Calu3 (cell line): ENCODE results near the gene LCE7A. TPM values are rescaled to one million over a fixed set of nuclear protein-coding genes. Genes with fewer than 3 reads are reported as not detected.
A peak's percentile ranks its signal among the peaks of the same experiment; 100 is the strongest.

Experiments used
- BruUV-seq: library from RNA; stranded (reverse); fragments of 400-500 nt; replicated peaks from 2 replicates; lab custom pipeline; 2021; lab: Mats Ljungman, UMichigan
- CTCF ChIA-PET: fragments of 300-600 bp; sonication (Branson Sonifier 250); formaldehyde crosslinking; loops from one replicate; lab custom pipeline; 2022; ENCODE audit warnings: antibody characterized with exemption; lab: Charles Lee
- DNase-seq: peaks from one replicate; pipeline ENCODE4 v3.0.0; 2022
- H3K27ac Mint-ChIP-seq: one replicate; pipeline ENCODE4 v1.8.0; 2022; ENCODE audit warnings: mixed read lengths; ENCODE audit not compliant: unreplicated experiment
- H3K27me3 Mint-ChIP-seq: one replicate; pipeline ENCODE4 v1.8.0; 2022; ENCODE audit warnings: mixed read lengths; ENCODE audit not compliant: unreplicated experiment
- H3K36me3 Mint-ChIP-seq: one replicate; pipeline ENCODE4 v1.8.0; 2022; ENCODE audit warnings: mild to moderate bottlenecking, moderate library complexity, mixed read lengths; ENCODE audit not compliant: insufficient read depth, unreplicated experiment
- H3K4me1 Mint-ChIP-seq: one replicate; pipeline ENCODE4 v1.8.0; 2022; ENCODE audit warnings: mild to moderate bottlenecking, low read depth, mixed read lengths; ENCODE audit not compliant: unreplicated experiment
- H3K4me3 Mint-ChIP-seq: one replicate; pipeline ENCODE4 v1.8.0; 2022; ENCODE audit warnings: mild to moderate bottlenecking, low read depth, moderate library complexity, mixed read lengths; ENCODE audit not compliant: unreplicated experiment
- H3K9me3 Mint-ChIP-seq: one replicate; pipeline ENCODE4 v1.8.0; 2022; ENCODE audit warnings: low read depth, mixed read lengths; ENCODE audit not compliant: unreplicated experiment
- CTCF ChIP-seq: fragments of 200-600 bp; IDR thresholded peaks from one replicate; pipeline ENCODE4 v1.8.0; 2022; ENCODE audit warnings: antibody characterized with exemption; ENCODE audit not compliant: unreplicated experiment
- intact Hi-C: fragments of 100-400 bp; cut with micrococcal nuclease; formaldehyde crosslinking; loops from one replicate; pipeline ENCODE4 v1.10.0; 2022; ENCODE audit not compliant: unreplicated experiment
- total RNA-seq: library from RNA; stranded (reverse); gene quantifications from 2 replicates; pipeline ENCODE4 v1.2.3, GENCODE V29; 2022

Gene LCE7A
- total RNA-seq, 1 experiment from 2014 or later, result not detected

GRCh38 chr1:152878042-152878441, 18.2 kb downstream of the LCE7A start, which contains the start of gene SMCP:
SMCP (plus strand) TSS chr1:152878322; CDS start chr1:152884423, 6,101 bp downstream.
- intact Hi-C loops, result no loop called here
- CTCF ChIA-PET, result interaction anchor here (1.0 to 1.1 kb wide), 2 partner anchors 159 to 315 kb away, joined by 3 to 10 read pairs; no protein-coding TSS in a partner anchor
- H3K9me3 Mint-ChIP-seq, result no peaks in the 10 kb centered on the region
- no peak for DNase-seq
- H3K4me1 Mint-ChIP-seq, result no peaks in the 10 kb centered on the region
- no peak within 1 kb of the TSS for H3K27ac Mint-ChIP-seq
- BruUV-seq, result no TSS peak
- H3K36me3 Mint-ChIP-seq, result no peaks in the 10 kb centered on the region
- no peak within 1 kb of the TSS for H3K4me3 Mint-ChIP-seq
- no peaks in the 10 kb centered on the region for H3K27me3 Mint-ChIP-seq
- TF ChIP-seq CTCF, result peak; percentile 25

- Mint-ChIP-seq H3K4me1 (no peaks in the 10 kb centered on the region), H3K4me3 (no peak overlapping the region), H3K27me3 (no peaks in the 10 kb centered on the region), H3K27ac (no peak overlapping the region), H3K36me3 (no peaks in the 10 kb centered on the region), H3K9me3 (no peaks in the 10 kb centered on the region)
- intact Hi-C loops, result no loop called here
- BruUV-seq, result no TSS peak
- CTCF ChIA-PET, result interaction anchor here (0.6 to 1.1 kb wide), 3 partner anchors 9 to 84 kb away, joined by 4 to 6 read pairs (median 5); no protein-coding TSS in a partner anchor
- TF ChIP-seq CTCF, result no peak
- DNase-seq, result no peak
Measured at GRCh38 chr1:152879559-152880198, 19.9 kb downstream of the LCE7A start.

GRCh38 chr1:152880316-152880715, 20.5 kb downstream of the LCE7A start:
- no peak for TF ChIP-seq CTCF
- intact Hi-C loops, result no loop called here
- Mint-ChIP-seq H3K4me3 (no peak overlapping the region), H3K27me3 (no peaks in the 10 kb centered on the region), H3K4me1 (no peaks in the 10 kb centered on the region), H3K9me3 (no peaks in the 10 kb centered on the region), H3K27ac (no peak overlapping the region), H3K36me3 (no peaks in the 10 kb centered on the region)
- DNase-seq, result no peak
- no TSS peak for BruUV-seq
- CTCF ChIA-PET, result interaction anchor here (0.9 kb wide), 1 partner anchor 11 kb away, joined by 5 read pairs; no protein-coding TSS in a partner anchor

GRCh38 chr1:152880907-152881306, 21.1 kb downstream of the LCE7A start:
- Mint-ChIP-seq H3K36me3 (no peaks in the 10 kb centered on the region), H3K27me3 (peaks cover under 1% of the 10 kb centered on the region), H3K4me3 (no peak overlapping the region), H3K27ac (no peak overlapping the region), H3K9me3 (no peaks in the 10 kb centered on the region), H3K4me1 (no peaks in the 10 kb centered on the region)
- no peak for DNase-seq
- intact Hi-C loops, result no loop called here
- no TSS peak for BruUV-seq
- CTCF ChIA-PET, result interaction anchor here (0.7 kb wide), 1 partner anchor 339 kb away, joined by 3 read pairs; no protein-coding TSS in a partner anchor
- TF ChIP-seq CTCF, result no peak
